H7 (cell line): ENCODE measurements around the gene SLC6A17. TPM values are rescaled to one million over a fixed set of nuclear protein-coding genes. Genes with fewer than 3 reads are reported as not detected.
A peak's percentile ranks its signal among the peaks of the same experiment; 100 is the strongest.

ENCODE experiments used
- DNase-seq: peaks from one replicate; pipeline ENCODE4 v3.0.0; 2012
- H3K27me3 ChIP-seq: 2 replicates; pipeline ENCODE4 v1.6.0; 2011; ENCODE audit warnings: mild to moderate bottlenecking, low read length; ENCODE audit not compliant: control insufficient read depth, insufficient read depth
- H3K36me3 ChIP-seq: replicated peaks from 2 replicates; pipeline ENCODE4 v1.5.1; 2011; ENCODE audit warnings: low read length; ENCODE audit not compliant: control insufficient read depth, insufficient read depth
- H3K4me3 ChIP-seq: 2 replicates; pipeline ENCODE4 v1.5.1; 2011; ENCODE audit warnings: low read depth, mild to moderate bottlenecking, control low read depth, low read length, moderate library complexity; ENCODE audit not compliant: insufficient read depth
- total RNA-seq: library from RNA; depleted of rRNA; stranded (reverse); fragments of >200 nt; shearing (Covaris generic); gene quantifications from 2 replicates; pipeline ENCODE4 v1.2.3, GENCODE V29; 2014

The SLC6A17 gene
- total RNA-seq, 1 experiment from 2014 or later: 0.17 TPM

DNA sequence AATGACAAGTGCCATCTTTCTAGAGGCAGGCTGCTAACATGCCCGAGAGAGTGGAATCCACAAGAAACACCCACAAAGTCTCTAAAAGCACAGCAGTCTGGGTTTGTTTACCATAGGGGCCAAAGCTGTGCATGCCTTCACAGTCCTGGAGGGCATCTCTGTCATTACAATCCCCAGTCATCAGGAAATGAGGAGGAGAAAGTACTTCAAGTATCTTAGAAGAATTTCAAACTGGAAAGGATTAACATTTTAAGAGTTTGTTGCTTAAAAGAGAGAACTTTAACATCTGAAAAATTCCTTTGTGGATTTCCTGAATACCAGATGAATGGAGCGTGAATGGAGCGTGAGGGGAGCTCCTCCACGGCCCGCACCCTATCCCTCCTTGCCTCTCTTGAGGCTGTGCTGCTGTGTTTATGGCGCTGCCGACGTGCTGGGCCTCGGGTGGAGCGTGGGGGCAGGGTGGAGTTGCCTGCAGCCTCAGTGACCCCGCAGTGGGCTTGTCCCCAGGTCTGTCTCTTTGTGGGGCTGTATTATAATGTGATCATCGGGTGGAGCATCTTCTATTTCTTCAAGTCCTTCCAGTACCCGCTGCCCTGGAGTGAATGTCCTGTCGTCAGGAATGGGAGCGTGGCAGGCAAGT, 23.3 kb downstream of the SLC6A17 start:
- DNase-seq: peak; percentile 63
- H3K36me3 ChIP-seq: no peaks in the 10 kb centered on the region

DNA sequence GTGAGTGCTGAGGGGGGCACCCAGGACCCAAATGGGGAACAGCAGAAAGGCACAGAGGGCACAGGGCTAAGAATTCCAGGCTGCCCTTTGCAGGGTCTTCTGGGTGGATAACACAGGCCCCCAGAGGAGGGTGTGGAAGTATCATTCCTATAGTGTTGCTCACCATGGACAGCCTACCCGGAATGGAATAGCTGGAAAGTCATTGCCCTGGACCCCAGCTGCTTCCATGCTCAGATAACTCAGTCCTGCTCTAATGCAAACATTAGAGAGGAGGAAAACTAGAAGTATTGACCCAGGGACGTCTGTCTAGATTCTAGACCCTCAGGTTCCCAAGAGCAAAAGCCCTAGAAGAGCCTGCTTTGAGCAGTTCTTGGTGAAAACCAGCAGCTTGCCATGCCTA, 24.7 kb downstream of the SLC6A17 start:
- DNase-seq: no peak
- Histone ChIP-seq H3K4me3 (no peak overlapping the region), H3K27me3 (no peaks in the 10 kb centered on the region; the same call in 1 of the 2 replicates), H3K36me3 (no peaks in the 10 kb centered on the region)

More for the DNA sequence above, 23.3 kb downstream of the SLC6A17 start:
- H3K4me3 ChIP-seq: no peak overlapping the region
- no peaks in the 10 kb centered on the region; the same call in 1 of the 2 replicates for H3K27me3 ChIP-seq

DNA sequence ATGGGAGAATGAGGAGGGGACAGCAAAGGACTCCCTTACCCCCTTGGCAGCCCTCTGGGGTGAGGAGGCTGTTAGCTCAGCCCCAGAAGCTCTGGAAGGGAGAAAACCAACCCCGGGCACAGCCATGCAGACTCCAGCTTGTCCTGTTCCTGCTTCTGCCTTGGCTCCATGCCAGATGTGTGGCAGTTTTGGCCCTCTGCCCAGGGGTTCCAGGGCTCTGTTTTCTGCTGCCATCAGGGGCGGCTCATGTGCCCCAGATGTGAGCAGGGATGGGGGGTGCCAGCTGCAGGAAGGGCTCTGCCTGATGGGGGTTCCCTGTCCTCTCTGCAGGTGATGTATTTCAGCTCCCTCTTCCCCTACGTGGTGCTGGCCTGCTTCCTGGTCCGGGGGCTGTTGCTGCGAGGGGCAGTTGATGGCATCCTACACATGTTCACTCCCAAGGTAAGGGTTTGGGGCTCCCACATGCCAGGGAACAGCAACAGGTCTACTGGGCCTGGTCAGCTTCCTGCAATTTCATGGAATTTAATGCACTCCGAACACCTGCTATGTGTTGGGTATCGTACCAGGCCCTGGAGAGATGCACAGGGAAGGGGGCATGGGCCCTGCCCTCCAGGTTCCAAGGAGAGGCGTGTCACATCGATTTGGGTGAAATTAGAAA, 26.1 kb downstream of the SLC6A17 start:
- H3K4me3 ChIP-seq: no peak overlapping the region

DNA sequence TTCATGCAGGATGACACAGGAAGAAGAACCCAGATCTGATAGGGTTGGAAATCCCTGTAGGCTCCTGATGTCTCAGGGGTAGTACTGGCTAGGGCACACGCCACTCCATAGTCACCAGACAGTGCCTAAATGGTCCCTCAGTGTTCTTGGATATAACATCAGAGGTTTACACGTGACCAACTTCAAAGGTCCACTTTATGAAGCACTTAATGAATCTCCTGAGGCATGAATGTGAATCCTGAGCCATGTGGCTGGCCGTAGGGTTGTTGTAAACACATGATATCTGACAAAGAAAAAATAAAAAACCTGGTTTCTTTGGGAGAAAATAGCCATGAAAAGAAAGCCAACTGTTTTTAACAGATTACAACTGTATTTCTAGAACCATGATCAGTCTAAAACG, 27.5 kb downstream of the SLC6A17 start:
- Histone ChIP-seq H3K36me3 (no peaks in the 10 kb centered on the region), H3K27me3 (no peaks in the 10 kb centered on the region; the same call in 1 of the 2 replicates), H3K4me3 (no peak overlapping the region)
- DNase-seq: no peak

More for the DNA sequence above, 26.1 kb downstream of the SLC6A17 start:
- DNase-seq: peak; percentile 12
- Histone ChIP-seq H3K36me3 (no peaks in the 10 kb centered on the region), H3K27me3 (no peaks in the 10 kb centered on the region; the same call in 1 of the 2 replicates)

DNA sequence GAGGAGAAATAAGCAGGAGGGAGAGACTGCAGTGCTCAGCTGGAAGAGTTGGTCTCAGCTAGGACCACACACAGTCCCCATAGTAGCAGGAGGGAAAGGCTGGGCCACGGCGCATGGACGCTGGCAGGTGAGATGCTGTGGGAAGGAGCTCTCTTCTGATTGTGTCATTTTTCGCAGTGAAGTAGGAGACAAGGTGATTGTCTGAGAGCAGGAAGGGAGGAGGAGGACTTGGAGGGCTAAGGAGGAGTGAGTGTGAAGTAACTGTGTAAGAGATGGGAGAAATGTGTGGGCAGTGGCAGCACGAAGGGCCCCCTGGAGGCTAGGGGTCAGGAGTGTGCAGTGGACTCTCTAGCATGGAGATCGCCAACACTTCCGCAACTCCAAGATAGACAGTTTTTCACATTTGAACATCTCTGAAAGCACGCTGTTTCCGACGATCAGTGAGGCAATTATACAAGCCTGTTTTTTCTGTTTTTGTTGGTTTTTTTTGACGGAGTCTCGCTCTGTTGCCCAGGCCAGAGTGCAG, 33.4 kb downstream of the SLC6A17 start:
- Histone ChIP-seq H3K27me3 (no peaks in the 10 kb centered on the region; the same call in 1 of the 2 replicates), H3K36me3 (no peaks in the 10 kb centered on the region), H3K4me3 (no peak overlapping the region)
- DNase-seq: no peak

DNA sequence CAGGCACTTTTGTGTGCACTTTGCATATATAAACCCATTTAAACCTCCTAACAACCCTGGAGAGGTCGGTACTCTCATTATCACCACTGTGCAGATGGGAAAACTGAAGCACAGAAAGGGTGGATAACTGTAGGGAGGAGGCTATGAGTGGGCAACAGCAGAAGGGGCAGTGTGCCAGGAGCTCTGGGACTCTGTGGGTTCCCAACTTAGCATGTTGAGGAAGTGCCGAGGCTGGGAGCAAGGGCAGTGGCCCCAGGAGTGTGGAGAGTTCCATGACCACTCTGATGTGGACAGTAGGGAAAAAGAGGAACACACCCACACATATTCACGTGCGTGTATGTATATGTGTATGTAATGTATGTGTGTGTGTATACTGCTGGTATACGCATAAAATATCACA, 34.2 kb downstream of the SLC6A17 start:
- DNase-seq: no peak
- Histone ChIP-seq H3K27me3 (no peaks in the 10 kb centered on the region; the same call in 1 of the 2 replicates), H3K4me3 (no peak overlapping the region), H3K36me3 (no peaks in the 10 kb centered on the region)

DNA sequence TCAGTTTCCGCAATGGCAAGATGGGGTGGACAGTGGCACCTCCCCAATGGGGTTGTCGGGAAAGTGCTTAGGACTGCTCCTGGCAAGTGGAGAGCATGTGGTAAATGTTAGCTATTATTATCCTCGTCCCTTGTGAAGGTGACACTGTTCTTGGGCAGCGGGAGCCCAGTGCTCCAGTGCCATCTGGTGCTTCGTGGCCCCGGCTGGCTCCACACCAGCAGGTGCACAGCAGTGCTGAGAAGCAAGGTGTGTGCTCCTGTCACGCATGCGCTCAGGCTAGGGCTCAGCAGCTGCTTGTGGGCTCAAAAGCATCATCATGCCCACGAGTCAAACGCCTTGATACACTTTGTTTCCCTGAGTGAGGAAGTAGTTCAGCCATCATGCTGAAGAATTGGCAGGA, 34.9 kb downstream of the SLC6A17 start:
- no peaks in the 10 kb centered on the region for H3K36me3 ChIP-seq
- no peak for DNase-seq
- no peak overlapping the region for H3K4me3 ChIP-seq
- no peaks in the 10 kb centered on the region; the same call in 1 of the 2 replicates for H3K27me3 ChIP-seq

DNA sequence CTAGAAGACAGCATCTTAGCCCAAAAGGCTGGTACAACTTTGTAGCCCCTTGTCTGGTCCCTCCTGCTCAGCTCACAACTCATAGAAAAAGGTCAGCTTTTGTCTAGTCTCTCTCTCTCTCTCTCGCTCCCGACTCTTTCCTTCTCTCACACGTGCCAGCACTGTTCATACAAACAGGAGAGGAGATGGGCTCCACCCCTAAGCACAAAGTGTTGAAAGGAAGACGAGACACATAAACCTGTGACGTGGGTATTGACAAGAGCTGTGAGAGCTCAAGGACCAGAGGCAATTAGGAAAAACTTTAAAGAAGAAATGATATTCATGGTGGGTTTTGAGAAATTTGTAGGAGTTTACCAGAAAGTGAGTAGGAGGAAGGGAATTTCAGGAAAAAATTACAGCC, 36.3 kb downstream of the SLC6A17 start:
- DNase-seq: no peak
- Histone ChIP-seq H3K27me3 (no peaks in the 10 kb centered on the region; the same call in 1 of the 2 replicates), H3K36me3 (no peaks in the 10 kb centered on the region), H3K4me3 (no peak overlapping the region)

DNA sequence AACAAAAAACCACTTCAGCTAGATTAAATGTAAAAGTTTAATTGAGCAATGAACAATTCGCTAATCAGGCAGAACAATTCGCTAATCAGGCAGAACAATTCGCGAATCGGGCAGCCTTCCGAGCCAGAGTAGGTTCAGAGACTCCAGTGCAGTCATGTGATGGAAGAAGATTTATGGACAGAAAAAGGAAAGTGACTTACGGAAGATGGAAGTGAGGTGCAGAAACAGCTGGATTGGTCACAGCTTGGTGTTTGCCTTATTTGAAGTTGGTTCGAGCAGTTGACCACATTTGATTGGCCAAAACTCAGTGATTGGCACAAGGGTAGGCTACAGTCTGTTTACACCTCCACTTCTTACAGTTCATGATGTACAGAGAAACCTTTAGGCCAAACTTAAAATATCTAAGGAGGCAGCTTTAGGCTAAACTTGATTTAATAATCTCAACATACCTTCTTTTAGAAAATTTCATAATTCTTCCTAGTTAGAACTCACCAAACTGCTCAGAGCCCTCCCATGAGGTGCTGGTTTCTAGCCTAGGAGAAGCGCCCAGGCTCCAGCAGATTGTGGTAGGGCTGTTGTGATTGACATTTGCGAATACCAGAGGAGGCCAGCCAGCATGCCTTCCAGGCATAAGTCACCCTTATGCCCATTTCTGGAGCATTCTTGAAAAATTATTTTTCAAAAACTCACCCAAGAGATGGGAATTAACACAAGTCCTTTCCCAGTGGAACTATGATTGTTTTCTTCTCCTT, 37.0 kb downstream of the SLC6A17 start:
- H3K4me3 ChIP-seq: no peak overlapping the region
- no peaks in the 10 kb centered on the region; the same call in 1 of the 2 replicates for H3K27me3 ChIP-seq
- no peaks in the 10 kb centered on the region for H3K36me3 ChIP-seq
- DNase-seq: no peak

DNA sequence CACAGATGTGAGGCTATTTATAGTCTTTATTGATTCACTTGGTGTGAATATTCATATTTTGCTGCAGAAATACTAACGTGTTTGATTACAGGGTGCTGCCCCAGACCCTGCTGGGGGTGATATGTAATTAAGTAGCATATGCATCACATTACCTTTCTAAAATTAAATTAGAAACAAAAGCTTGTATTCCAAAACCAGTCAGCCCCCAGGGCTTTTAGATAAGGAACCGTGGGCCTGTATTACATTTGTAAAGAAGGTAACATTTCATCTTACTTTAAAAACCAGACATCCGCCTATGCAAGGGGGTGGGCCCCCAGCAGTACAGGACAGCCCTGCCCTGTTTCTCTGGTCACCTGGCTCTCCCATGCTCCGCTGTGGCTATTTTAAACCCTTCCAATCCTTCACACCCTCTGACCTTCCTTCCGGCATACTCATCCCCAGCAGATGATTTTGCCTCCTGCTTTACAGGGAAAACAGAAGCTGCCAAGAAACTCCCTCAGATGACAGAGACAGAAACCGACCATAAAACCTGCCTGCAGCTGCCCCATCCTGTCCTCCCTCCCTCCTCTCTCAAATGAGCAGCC, 37.8 kb downstream of the SLC6A17 start:
- no peaks in the 10 kb centered on the region for H3K36me3 ChIP-seq
- DNase-seq: no peak
- no peak overlapping the region for H3K4me3 ChIP-seq
- no peaks in the 10 kb centered on the region; the same call in 1 of the 2 replicates for H3K27me3 ChIP-seq

DNA sequence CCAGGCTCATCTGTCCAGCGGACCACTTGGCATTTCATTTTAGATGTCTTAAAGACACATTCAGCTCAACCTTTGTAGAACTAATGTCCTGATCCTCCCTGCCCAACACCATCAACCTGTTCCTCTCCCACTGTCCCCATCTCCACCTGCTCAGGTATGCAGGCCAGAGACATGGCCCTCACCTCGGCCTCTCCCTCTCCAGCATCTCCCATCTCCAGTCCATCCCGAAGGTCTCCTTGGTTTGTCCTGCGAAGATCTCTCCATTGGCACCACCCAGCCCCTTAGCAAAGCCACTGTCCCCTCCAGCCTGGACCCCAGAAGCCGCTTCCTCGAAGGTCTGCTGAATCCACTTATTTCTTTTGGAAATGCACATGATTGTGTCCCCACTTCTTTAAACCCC, 38.9 kb downstream of the SLC6A17 start:
- DNase-seq: no peak
- H3K27me3 ChIP-seq: no peaks in the 10 kb centered on the region
- H3K36me3 ChIP-seq: no peaks in the 10 kb centered on the region
- H3K4me3 ChIP-seq: no peak overlapping the region

DNA sequence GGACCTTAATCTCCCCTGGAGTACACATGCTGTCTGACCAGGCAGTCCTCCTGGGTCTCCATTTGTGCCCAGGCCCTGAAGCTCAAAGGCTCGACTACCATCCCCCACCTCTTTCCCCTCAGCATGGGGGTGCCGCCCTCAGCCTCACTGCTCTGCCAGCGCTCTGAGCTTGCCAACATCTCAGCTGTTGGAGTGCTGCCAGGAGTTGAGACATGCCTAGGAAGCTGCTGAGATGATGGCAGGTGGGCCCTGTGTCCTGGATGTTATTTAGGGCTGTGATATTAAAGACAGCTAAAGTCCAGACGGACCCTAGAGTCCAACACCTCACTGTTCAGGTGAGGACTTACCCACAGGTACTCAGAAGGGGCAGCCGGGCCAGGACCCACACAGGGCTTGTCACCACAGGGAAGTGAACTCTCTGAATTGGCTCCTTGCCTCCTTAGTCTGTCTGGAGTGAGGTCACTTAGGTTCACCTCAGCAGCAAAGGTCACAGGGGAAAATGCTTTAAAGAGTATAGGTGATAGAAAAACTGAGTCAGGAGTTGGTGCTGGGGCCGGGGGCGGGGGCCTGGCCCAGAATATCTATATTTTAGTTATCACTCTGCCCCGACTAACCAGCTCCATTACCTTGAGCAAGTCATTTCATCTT, 40.1 kb downstream of the SLC6A17 start:
- no peaks in the 10 kb centered on the region for H3K27me3 ChIP-seq
- no peak for DNase-seq
- H3K4me3 ChIP-seq: no peak overlapping the region
- H3K36me3 ChIP-seq: no peaks in the 10 kb centered on the region

DNA sequence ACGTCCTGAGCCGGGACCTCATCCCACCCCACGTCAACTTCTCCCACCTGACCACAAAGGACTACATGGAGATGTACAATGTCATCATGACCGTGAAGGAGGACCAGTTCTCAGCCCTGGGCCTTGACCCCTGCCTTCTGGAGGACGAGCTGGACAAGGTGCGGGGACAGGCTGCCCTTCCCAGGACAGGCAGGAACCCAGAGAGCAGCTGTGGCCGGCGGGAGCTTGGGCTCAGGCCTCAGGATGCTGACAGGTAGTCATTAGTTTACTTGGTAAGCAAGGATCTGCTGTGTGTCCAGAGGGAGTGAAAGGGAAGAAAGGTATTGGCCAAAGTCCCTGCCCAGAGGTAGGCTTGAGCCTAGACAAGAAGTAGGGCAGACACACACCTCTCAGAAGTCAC, 42.2 kb downstream of the SLC6A17 start:
- Histone ChIP-seq H3K36me3 (no peaks in the 10 kb centered on the region), H3K27me3 (no peaks in the 10 kb centered on the region), H3K4me3 (no peak overlapping the region)
- no peak for DNase-seq

DNA sequence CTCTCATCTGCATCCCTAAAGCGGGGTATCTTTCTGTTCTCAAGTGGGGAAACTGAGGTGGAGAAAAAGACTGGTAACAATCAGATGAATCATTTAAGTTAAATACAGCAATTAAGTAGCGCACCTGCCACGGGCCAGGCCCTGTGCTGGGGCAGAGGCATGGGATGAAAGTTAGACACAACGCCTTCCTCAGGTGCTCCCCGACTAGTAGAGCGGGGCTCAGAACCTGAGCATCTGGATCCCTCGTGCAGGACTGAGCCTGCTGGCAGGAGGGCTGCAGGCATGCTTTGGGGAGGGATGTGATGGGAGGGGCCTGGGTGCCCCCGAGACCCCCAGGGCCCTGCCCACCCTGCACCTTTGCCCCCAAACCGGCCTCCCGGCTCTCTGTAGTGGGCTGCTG, 44.9 kb downstream of the SLC6A17 start:
- no peaks in the 10 kb centered on the region for H3K36me3 ChIP-seq
- H3K27me3 ChIP-seq: no peaks in the 10 kb centered on the region
- H3K4me3 ChIP-seq: no peak overlapping the region
- DNase-seq: no peak
